ENCODE measurements around the gene CPT1C.
"Not testable (repeated sequence)": the region's sequence is repeated elsewhere in the genome, so short reads cannot be mapped to it uniquely, and the experiment has no call there.

The CPT1C gene

GRCh38 chr19:49700563-49700962 is 9.6 kb downstream of the CPT1C start:
- in situ Hi-C loops (cut with HindIII; ENCODE audit: low sequenced_read_pairs), result no loop called here

GRCh38 chr19:49701271-49701786 is 10.4 kb downstream of the CPT1C start:
- in situ Hi-C loops (cut with HindIII; ENCODE audit: low sequenced_read_pairs), result no loop called here

- in situ Hi-C loops (cut with HindIII; ENCODE audit: low sequenced_read_pairs), result no loop called here
These were observed 14.1 kb downstream of the CPT1C start for GRCh38 chr19:49704888-49705642.

- in situ Hi-C loops (cut with HindIII; ENCODE audit: low sequenced_read_pairs), result no loop called here
These were observed 15.0 kb downstream of the CPT1C start for GRCh38 chr19:49705919-49706318.

GRCh38 chr19:49710372-49710951 is 19.5 kb downstream of the CPT1C start:
- in situ Hi-C loops (cut with HindIII; ENCODE audit: low sequenced_read_pairs), result no loop called here

- in situ Hi-C loops (cut with HindIII; ENCODE audit: low sequenced_read_pairs), result no loop called here
These were observed 21.5 kb downstream of the CPT1C start for GRCh38 chr19:49712397-49712859.

GRCh38 chr19:49713236-49713845 is 22.4 kb downstream of the CPT1C start:
- in situ Hi-C loops (cut with HindIII; ENCODE audit: low sequenced_read_pairs), result no loop called here

- in situ Hi-C loops (cut with HindIII; ENCODE audit: low sequenced_read_pairs), result no loop called here
These were observed 25.2 kb downstream of the CPT1C start for GRCh38 chr19:49716154-49716553.

GRCh38 chr19:49718511-49718910 is 27.6 kb downstream of the CPT1C start:
- in situ Hi-C loops (cut with HindIII; ENCODE audit: low sequenced_read_pairs), result no loop called here

GRCh38 chr19:49718991-49719390 is 28.1 kb downstream of the CPT1C start:
- in situ Hi-C loops (cut with HindIII; ENCODE audit: low sequenced_read_pairs), result no loop called here

GRCh38 chr19:49719420-49719819 is 28.5 kb downstream of the CPT1C start:
- in situ Hi-C loops (cut with HindIII; ENCODE audit: low sequenced_read_pairs), result not testable (repeated sequence)

- in situ Hi-C loops (cut with HindIII; ENCODE audit: low sequenced_read_pairs), result no loop called here
These were observed 36.5 kb downstream of the CPT1C start for GRCh38 chr19:49727217-49728030.

GRCh38 chr19:49730166-49730565 is 39.2 kb downstream of the CPT1C start:
- in situ Hi-C loops (cut with HindIII; ENCODE audit: low sequenced_read_pairs), result no loop called here

- in situ Hi-C loops (cut with HindIII; ENCODE audit: low sequenced_read_pairs), result no loop called here
These were observed 47.4 kb downstream of the CPT1C start for GRCh38 chr19:49738268-49738667.

GRCh38 chr19:49739098-49739497 is 48.2 kb downstream of the CPT1C start:
- in situ Hi-C loops (cut with HindIII; ENCODE audit: low sequenced_read_pairs), result no loop called here

GRCh38 chr19:49739933-49740332 is 49.0 kb downstream of the CPT1C start:
- in situ Hi-C loops (cut with HindIII; ENCODE audit: low sequenced_read_pairs), result no loop called here

- in situ Hi-C loops (cut with HindIII; ENCODE audit: low sequenced_read_pairs), result no loop called here
These were observed 50.4 kb downstream of the CPT1C start for GRCh38 chr19:49741210-49741844.

GRCh38 chr19:49744946-49745381 is 54.0 kb downstream of the CPT1C start:
- in situ Hi-C loops (cut with HindIII; ENCODE audit: low sequenced_read_pairs), result no loop called here

- in situ Hi-C loops (cut with HindIII; ENCODE audit: low sequenced_read_pairs), result no loop called here
These were observed 55.5 kb downstream of the CPT1C start for GRCh38 chr19:49746206-49746958.

All from DLD1 (cell line).